IMR-90 (cell line): ENCODE measurements around the gene ENTPD1. TPM values are rescaled to one million over a fixed set of nuclear protein-coding genes. Genes with fewer than 3 reads are reported as not detected.

ENCODE experiments used
- ATAC-seq: fragments of 200-7000 bp; cut with Tn5 transposase; 2 replicates; pipeline ENCODE4 v1.9.1; 2020; ENCODE audit warnings: low read depth, mild to moderate bottlenecking, moderate library complexity
- BruUV-seq: library from RNA; stranded (reverse); fragments of 400-500 nt; replicated peaks from 2 replicates; lab custom pipeline; 2021; lab: Mats Ljungman, UMichigan
- CTCF ChIA-PET: fragments of 300-600 bp; formaldehyde crosslinking; extraction: SDS; loops from one replicate; lab custom pipeline; 2021; ENCODE audit warnings: antibody characterized with exemption; lab: Yijun Ruan, JAX
- POLR2A ChIA-PET: fragments of 300-600 bp; sonication (Branson Sonifier 250); formaldehyde crosslinking; loops from one replicate; lab custom pipeline; 2022; ENCODE audit warnings: antibody characterized with exemption; ENCODE audit not compliant: unreplicated experiment; lab: Charles Lee
- DNase-seq: peaks from one replicate; pipeline ENCODE4 v3.0.0; 2013
- H2AFZ ChIP-seq: replicated peaks from 2 replicates; pipeline ENCODE3; 2013; ENCODE audit warnings: low read length, mild to moderate bottlenecking; ENCODE audit not compliant: poor library complexity
- H2AK5ac ChIP-seq: 2 replicates; pipeline ENCODE4 v1.6.1; 2013; ENCODE audit warnings: low read depth, low read length, inconsistent platforms
- H2AK9ac ChIP-seq: replicated peaks from 2 replicates; pipeline ENCODE3; 2013; ENCODE audit warnings: mild to moderate bottlenecking, low read depth, low read length, moderate library complexity; ENCODE audit not compliant: poor library complexity
- H2BK120ac ChIP-seq: 2 replicates; pipeline ENCODE4 v1.6.1; 2013; ENCODE audit warnings: low read depth, low read length, inconsistent platforms
- H2BK15ac ChIP-seq: 3 replicates; pipeline ENCODE4 v1.6.1; 2013; ENCODE audit warnings: low read depth, low read length, inconsistent platforms
- H2BK20ac ChIP-seq: 2 replicates; pipeline ENCODE4 v1.6.1; 2013; ENCODE audit warnings: low read depth, mild to moderate bottlenecking, inconsistent platforms, low read length, moderate library complexity
- H2BK5ac ChIP-seq: 2 replicates; pipeline ENCODE4 v1.6.1; 2013; ENCODE audit warnings: mild to moderate bottlenecking, low read depth, low read length, inconsistent platforms; ENCODE audit not compliant: poor library complexity, severe bottlenecking
- H3K14ac ChIP-seq: replicated peaks from 2 replicates; pipeline ENCODE4 v1.6.1; 2013; ENCODE audit warnings: low read depth, low read length, inconsistent platforms
- H3K18ac ChIP-seq: 2 replicates; pipeline ENCODE4 v1.6.1; 2013; ENCODE audit warnings: low read depth, low read length, control low read depth
- H3K23ac ChIP-seq: 2 replicates; pipeline ENCODE4 v1.6.1; 2013; ENCODE audit warnings: low read depth, low read length, inconsistent platforms
- H3K27ac ChIP-seq: 2 replicates; pipeline ENCODE4 v1.5.1; 2013; ENCODE audit warnings: mild to moderate bottlenecking, control low read depth, low read length; ENCODE audit not compliant: insufficient read depth
- H3K27me3 ChIP-seq: 2 replicates; pipeline ENCODE4 v1.6.1; 2013; ENCODE audit warnings: low read length; ENCODE audit not compliant: control insufficient read depth, insufficient read depth
- H3K36me3 ChIP-seq: 2 replicates; pipeline ENCODE4 v1.6.1; 2013; ENCODE audit warnings: low read length, mixed read lengths; ENCODE audit not compliant: control insufficient read depth, insufficient read depth
- H3K4ac ChIP-seq: 2 replicates; pipeline ENCODE4 v1.6.1; 2013; ENCODE audit warnings: low read depth, low read length, inconsistent platforms
- H3K4me1 ChIP-seq: 2 replicates; pipeline ENCODE4 v1.6.1; 2013; ENCODE audit warnings: low read length, mixed read lengths; ENCODE audit not compliant: control insufficient read depth, insufficient read depth
- H3K4me2 ChIP-seq: 2 replicates; pipeline ENCODE4 v1.6.1; 2013; ENCODE audit warnings: low read depth, mild to moderate bottlenecking, control low read depth, low read length, moderate library complexity
- H3K4me3 ChIP-seq: 2 replicates; pipeline ENCODE4 v1.5.1; 2013; ENCODE audit warnings: low read depth, mild to moderate bottlenecking, control low read depth, low read length, moderate library complexity; ENCODE audit not compliant: insufficient read depth
- H3K56ac ChIP-seq: 2 replicates; pipeline ENCODE4 v1.6.1; 2013; ENCODE audit warnings: low read length, inconsistent platforms; ENCODE audit not compliant: insufficient read depth; ENCODE audit errors: extremely low read depth
- H3K79me1 ChIP-seq, 2 experiments: 2 replicates each; pipeline ENCODE4 v1.6.1; 2013; ENCODE audit warnings: low read length in 2 of 2, inconsistent platforms in 1 of 2, low read depth in 1 of 2
- H3K9ac ChIP-seq: 2 replicates; pipeline ENCODE4 v1.6.1; 2013; ENCODE audit warnings: low read depth, low read length, control low read depth
- H3K9me1 ChIP-seq: 2 replicates; pipeline ENCODE4 v1.6.1; 2013; ENCODE audit warnings: low read length, inconsistent platforms; ENCODE audit not compliant: insufficient read depth
- H3K9me3 ChIP-seq: 2 replicates; pipeline ENCODE4 v1.6.1; 2013; ENCODE audit warnings: low read length; ENCODE audit not compliant: control insufficient read depth, insufficient read depth
- H4K20me1 ChIP-seq: 2 replicates; pipeline ENCODE4 v1.6.1; 2013; ENCODE audit warnings: low read length, inconsistent platforms; ENCODE audit not compliant: insufficient read depth
- H4K5ac ChIP-seq: 2 replicates; pipeline ENCODE4 v1.6.1; 2013; ENCODE audit warnings: mild to moderate bottlenecking, low read depth, low read length, control low read depth
- H4K8ac ChIP-seq, 2 experiments: 2 replicates each; pipeline ENCODE4 v1.6.1; 2013; ENCODE audit warnings: low read depth in 2 of 2, low read length in 2 of 2, control low read depth in 1 of 2, inconsistent platforms in 1 of 2
- H4K91ac ChIP-seq: 2 replicates; pipeline ENCODE4 v1.6.1; 2013; ENCODE audit warnings: low read depth, low read length, inconsistent platforms; ENCODE audit not compliant: insufficient read depth
- BHLHE40 ChIP-seq: fragments of 150-350 bp; IDR thresholded peaks from 2 replicates; pipeline ENCODE4 v1.6.1; 2016; ENCODE audit warnings: mild to moderate bottlenecking, low read depth, low read length
- FOS ChIP-seq: fragments of 150-350 bp; IDR thresholded peaks from 2 replicates; pipeline ENCODE4 v1.6.1; 2016; ENCODE audit warnings: low read depth, low read length
- MAFK ChIP-seq: IDR thresholded peaks from 2 replicates; pipeline ENCODE4 v1.6.1; 2012; ENCODE audit warnings: low read depth, low read length, improper control_type of control experiment
- NFE2L2 ChIP-seq: fragments of 150-350 bp; IDR thresholded peaks from 2 replicates; pipeline ENCODE4 v1.6.1; 2016; ENCODE audit warnings: low read depth, mild to moderate bottlenecking, low read length
- RCOR1 ChIP-seq: IDR thresholded peaks from 2 replicates; pipeline ENCODE4 v1.6.1; 2012; ENCODE audit warnings: mild to moderate bottlenecking, low read length, improper control_type of control experiment; ENCODE audit not compliant: insufficient replicate concordance
- dilution Hi-C: fragments of 300-500 bp; cut with HindIII; formaldehyde crosslinking; loops from one replicate; pipeline ENCODE4 v1.14.3; 2018; ENCODE audit warnings: low sequenced_read_pairs; ENCODE audit not compliant: unreplicated experiment
- in situ Hi-C: fragments of 300-500 bp; cut with MboI; formaldehyde crosslinking; loops from 3 replicates; pipeline ENCODE4 v1.14.3; 2019; ENCODE audit warnings: low sequenced_read_pairs, inconsistent platforms, mixed read lengths
- intact Hi-C: fragments of 100-400 bp; cut with micrococcal nuclease; formaldehyde crosslinking; loops from 2 replicates; pipeline ENCODE4 v1.10.0; 2022
- polyA plus RNA-seq, 3 experiments: library from polyadenylated mRNA; depleted of rRNA; stranded (reverse); fragments of >200 nt; gene quantifications; 2 replicates each; pipeline ENCODE4 v1.2.3, GENCODE V29; 2012; ENCODE audit warnings: low replicate concordance in 1 of 3
- total RNA-seq: library from RNA; depleted of rRNA; stranded (reverse); fragments of >200 nt; gene quantifications from 2 replicates; pipeline ENCODE4 v1.2.3, GENCODE V29; 2012

Gene ENTPD1
- total and polyA plus RNA-seq, 2 of the 4 experiments (the other 2 are of a cell fraction), result under 0.01 TPM; not detected in 1

GRCh38 chr10:95767884-95768556, 12.1 kb downstream of the ENTPD1 start:
- Histone ChIP-seq H3K36me3 (no peaks in the 10 kb centered on the region), H3K9me3 (peaks cover 4% of the 10 kb centered on the region; the same call in 1 of the 2 replicates), H2AK9ac (peak overlapping the region; percentile 92), H4K5ac (no peak overlapping the region), H3K4me2 (no peak overlapping the region), H3K79me1 (no peaks in the 10 kb centered on the region), H2BK5ac (peak overlapping the region; percentile 70), H2BK120ac (no peak overlapping the region), H2AK5ac (no peak overlapping the region), H3K4me3 (no peak overlapping the region), H3K23ac (0 out of 2 replicates have a peak overlapping the region, but pooled peaks have one; percentile 11), H2BK15ac (no peak overlapping the region; the same call in 2 of the 3 replicates), H3K14ac (0 out of 2 replicates have a peak overlapping the region, but pooled peaks have one; percentile 37), H2BK20ac (peak overlapping the region; percentile 69; the same call in 1 of the 2 replicates), H4K8ac (no peak overlapping the region), H4K20me1 (no peaks in the 10 kb centered on the region), H3K4me1 (peaks cover 2% of the 10 kb centered on the region; the same call in 1 of the 2 replicates), H3K4ac (no peak overlapping the region; the same call in 1 of the 2 replicates), H3K56ac (no peak overlapping the region), H3K27me3 (no peaks in the 10 kb centered on the region), H4K91ac (no peak overlapping the region; the same call in 1 of the 2 replicates), H3K9ac (no peak overlapping the region), H3K18ac (no peak overlapping the region; the same call in 1 of the 2 replicates), H3K27ac (peak overlapping the region; percentile 85; the same call in 1 of the 2 replicates), H3K9me1 (no peaks in the 10 kb centered on the region), H2AFZ (peak overlapping the region; percentile 56)
- peak; percentile 66 for DNase-seq
- ChIA-PET CTCF (no interaction called here), POLR2A (no interaction called here)
- BruUV-seq, result no TSS peak
- in situ Hi-C loops (no loop called here), intact Hi-C loops (no loop called here), dilution Hi-C loops (no loop called here)
- peak; percentile 21; the same call in 1 of the 2 replicates for TF ChIP-seq FOS
- TF ChIP-seq BHLHE40, result no peak
- no peak for TF ChIP-seq MAFK
- TF ChIP-seq RCOR1, result no peak
- TF ChIP-seq NFE2L2, result peak; percentile 68; the same call in 1 of the 2 replicates
- ATAC-seq, result peak; percentile 80
